Chondrocyte (in vitro differentiated cells): ENCODE measurements around the gene IL1RAPL1. TPM values are rescaled to one million over a fixed set of nuclear protein-coding genes. Genes with fewer than 3 reads are reported as not detected.

ENCODE experiments used
- DNase-seq: peaks from one replicate; pipeline ENCODE4 v3.0.0; 2021; ENCODE audit warnings: mixed read lengths, low spot score
- H3K27ac Mint-ChIP-seq: one replicate; pipeline ENCODE4 v1.8.0; 2021; ENCODE audit warnings: mild to moderate bottlenecking, moderate library complexity, mixed read lengths; ENCODE audit not compliant: unreplicated experiment
- H3K27me3 Mint-ChIP-seq: 2 replicates; pipeline ENCODE4 v1.8.0; 2021; ENCODE audit warnings: low read depth, mixed read lengths
- H3K36me3 Mint-ChIP-seq: 2 replicates; pipeline ENCODE4 v1.8.0; 2021; ENCODE audit warnings: low read depth, mixed read lengths
- H3K4me1 Mint-ChIP-seq: 2 replicates; pipeline ENCODE4 v1.8.0; 2021; ENCODE audit warnings: low read depth, mild to moderate bottlenecking, mixed read lengths
- H3K4me3 Mint-ChIP-seq: one replicate; pipeline ENCODE4 v1.8.0; 2021; ENCODE audit warnings: mild to moderate bottlenecking, moderate library complexity, mixed read lengths; ENCODE audit not compliant: unreplicated experiment
- H3K9me3 Mint-ChIP-seq: 2 replicates; pipeline ENCODE4 v1.8.0; 2021; ENCODE audit warnings: low read depth, mixed read lengths
- total RNA-seq: library from RNA; stranded (reverse); gene quantifications from 3 replicates; pipeline ENCODE4 v1.2.1, GENCODE V29; 2021
- TF ChIP-seq, protein P1 (sequence below): fragments of 200-600 bp; sonication (generic); IDR thresholded peaks from 2 replicates; pipeline ENCODE4 v1.5.0; 2021; ENCODE audit warnings: antibody characterized with exemption, mild to moderate bottlenecking, moderate library complexity

The IL1RAPL1 gene
- total RNA-seq, 1 donor from 2014 or later = not detected

DNA sequence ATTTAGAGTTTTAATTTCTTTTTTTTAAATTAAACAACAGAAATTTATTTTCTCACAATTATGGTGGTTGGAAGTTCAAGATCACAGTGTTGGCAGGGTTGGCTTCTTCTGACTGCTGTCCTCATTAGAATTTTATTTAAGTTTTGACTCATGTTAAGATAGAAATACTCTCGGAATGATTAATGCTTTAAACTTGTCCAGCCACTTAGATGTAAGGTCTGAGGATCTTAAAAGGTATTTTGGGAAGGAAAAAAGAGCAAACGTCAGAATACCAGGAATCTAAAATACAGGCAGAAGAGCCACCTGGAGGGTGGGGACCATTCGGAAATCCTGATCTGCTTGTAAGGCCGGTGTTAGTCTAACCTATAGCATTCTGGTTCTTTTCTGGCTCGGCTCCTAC, 1205.1 kb downstream of the IL1RAPL1 start:
- Mint-ChIP-seq H3K4me3 (no peak overlapping the region), H3K36me3 (no peaks in the 10 kb centered on the region), H3K9me3 (no peaks in the 10 kb centered on the region), H3K27ac (no peak overlapping the region), H3K27me3 (peaks cover 5% of the 10 kb centered on the region), H3K4me1 (no peaks in the 10 kb centered on the region)
- no peak for DNase-seq
- TF ChIP-seq, protein P1, sequence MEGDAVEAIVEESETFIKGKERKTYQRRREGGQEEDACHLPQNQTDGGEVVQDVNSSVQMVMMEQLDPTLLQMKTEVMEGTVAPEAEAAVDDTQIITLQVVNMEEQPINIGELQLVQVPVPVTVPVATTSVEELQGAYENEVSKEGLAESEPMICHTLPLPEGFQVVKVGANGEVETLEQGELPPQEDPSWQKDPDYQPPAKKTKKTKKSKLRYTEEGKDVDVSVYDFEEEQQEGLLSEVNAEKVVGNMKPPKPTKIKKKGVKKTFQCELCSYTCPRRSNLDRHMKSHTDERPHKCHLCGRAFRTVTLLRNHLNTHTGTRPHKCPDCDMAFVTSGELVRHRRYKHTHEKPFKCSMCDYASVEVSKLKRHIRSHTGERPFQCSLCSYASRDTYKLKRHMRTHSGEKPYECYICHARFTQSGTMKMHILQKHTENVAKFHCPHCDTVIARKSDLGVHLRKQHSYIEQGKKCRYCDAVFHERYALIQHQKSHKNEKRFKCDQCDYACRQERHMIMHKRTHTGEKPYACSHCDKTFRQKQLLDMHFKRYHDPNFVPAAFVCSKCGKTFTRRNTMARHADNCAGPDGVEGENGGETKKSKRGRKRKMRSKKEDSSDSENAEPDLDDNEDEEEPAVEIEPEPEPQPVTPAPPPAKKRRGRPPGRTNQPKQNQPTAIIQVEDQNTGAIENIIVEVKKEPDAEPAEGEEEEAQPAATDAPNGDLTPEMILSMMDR = no peak

DNA sequence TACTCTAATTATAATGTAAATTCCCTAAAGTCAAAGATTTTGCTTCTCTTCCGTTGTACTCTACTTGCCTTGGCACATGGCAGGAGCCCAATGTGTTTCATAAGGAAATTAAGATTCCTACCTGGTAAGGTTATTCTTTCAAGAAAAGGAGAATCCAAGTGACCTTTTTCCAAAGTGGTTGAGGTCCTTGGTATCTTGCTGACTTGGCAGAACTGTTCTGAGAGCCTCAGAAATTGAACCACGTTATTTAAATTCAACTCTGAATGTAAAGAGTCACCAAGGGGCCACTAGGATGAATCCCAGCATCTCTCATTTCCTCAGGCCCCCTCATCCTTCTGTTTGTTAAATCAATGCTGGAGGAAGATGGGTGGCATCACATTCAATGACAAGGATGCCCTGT, 1209.9 kb downstream of the IL1RAPL1 start:
- Mint-ChIP-seq H3K27me3 (peaks cover 3% of the 10 kb centered on the region), H3K4me3 (no peak overlapping the region), H3K4me1 (no peaks in the 10 kb centered on the region), H3K27ac (no peak overlapping the region), H3K9me3 (no peaks in the 10 kb centered on the region), H3K36me3 (no peaks in the 10 kb centered on the region)
- DNase-seq = no peak
- TF ChIP-seq, protein P1 = no peak

DNA sequence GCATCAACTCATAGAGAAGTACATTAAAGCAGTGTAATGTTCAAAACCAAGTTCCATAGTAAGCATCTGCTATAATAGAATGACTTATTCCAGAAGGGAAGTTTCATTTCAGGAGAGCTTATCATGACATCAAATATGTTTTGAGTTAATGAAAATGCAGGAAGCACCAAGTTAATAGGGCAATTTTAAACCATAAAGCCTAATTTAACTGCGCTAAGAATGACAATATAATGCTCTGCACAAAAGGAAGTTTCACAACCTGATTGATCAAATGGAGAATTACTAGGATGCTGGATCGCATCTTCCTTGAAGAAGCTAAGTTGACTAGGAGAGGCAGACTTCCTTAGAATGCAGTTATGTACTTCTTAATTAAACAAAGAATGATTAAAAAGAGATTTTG, 1211.2 kb downstream of the IL1RAPL1 start:
- TF ChIP-seq, protein P1 = no peak
- no peak overlapping the region for H3K4me3 Mint-ChIP-seq
- H3K9me3 Mint-ChIP-seq = no peaks in the 10 kb centered on the region

DNA sequence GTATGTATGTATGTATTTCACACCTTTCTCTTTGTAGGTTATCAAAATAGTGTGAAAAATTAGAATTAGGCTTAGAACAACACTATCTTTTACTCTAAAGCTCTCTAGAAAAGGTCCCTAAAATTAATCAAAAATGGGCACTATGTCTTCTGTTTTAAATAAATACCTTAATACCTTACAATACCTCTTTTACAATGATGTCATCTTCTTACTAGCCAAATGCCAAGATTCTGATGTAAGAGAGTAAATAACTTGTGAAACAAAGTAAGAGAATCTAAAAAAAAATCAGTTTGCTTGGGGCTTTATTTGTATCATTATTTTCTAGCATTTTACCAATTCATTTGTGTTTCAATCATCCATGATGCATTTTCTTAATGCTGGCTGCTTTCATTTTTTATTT, 1225.9 kb downstream of the IL1RAPL1 start:
- H3K27ac Mint-ChIP-seq = no peak overlapping the region
- peaks cover 13% of the 10 kb centered on the region for H3K27me3 Mint-ChIP-seq
- H3K4me1 Mint-ChIP-seq = no peaks in the 10 kb centered on the region
- no peaks in the 10 kb centered on the region for H3K36me3 Mint-ChIP-seq
- TF ChIP-seq, protein P1 = no peak
- H3K9me3 Mint-ChIP-seq = no peaks in the 10 kb centered on the region
- DNase-seq = no peak
- no peak overlapping the region for H3K4me3 Mint-ChIP-seq

More for the DNA sequence above, 1211.2 kb downstream of the IL1RAPL1 start:
- H3K36me3 Mint-ChIP-seq = no peaks in the 10 kb centered on the region
- peaks cover 3% of the 10 kb centered on the region for H3K27me3 Mint-ChIP-seq
- no peak overlapping the region for H3K27ac Mint-ChIP-seq
- DNase-seq = no peak
- no peaks in the 10 kb centered on the region for H3K4me1 Mint-ChIP-seq

DNA sequence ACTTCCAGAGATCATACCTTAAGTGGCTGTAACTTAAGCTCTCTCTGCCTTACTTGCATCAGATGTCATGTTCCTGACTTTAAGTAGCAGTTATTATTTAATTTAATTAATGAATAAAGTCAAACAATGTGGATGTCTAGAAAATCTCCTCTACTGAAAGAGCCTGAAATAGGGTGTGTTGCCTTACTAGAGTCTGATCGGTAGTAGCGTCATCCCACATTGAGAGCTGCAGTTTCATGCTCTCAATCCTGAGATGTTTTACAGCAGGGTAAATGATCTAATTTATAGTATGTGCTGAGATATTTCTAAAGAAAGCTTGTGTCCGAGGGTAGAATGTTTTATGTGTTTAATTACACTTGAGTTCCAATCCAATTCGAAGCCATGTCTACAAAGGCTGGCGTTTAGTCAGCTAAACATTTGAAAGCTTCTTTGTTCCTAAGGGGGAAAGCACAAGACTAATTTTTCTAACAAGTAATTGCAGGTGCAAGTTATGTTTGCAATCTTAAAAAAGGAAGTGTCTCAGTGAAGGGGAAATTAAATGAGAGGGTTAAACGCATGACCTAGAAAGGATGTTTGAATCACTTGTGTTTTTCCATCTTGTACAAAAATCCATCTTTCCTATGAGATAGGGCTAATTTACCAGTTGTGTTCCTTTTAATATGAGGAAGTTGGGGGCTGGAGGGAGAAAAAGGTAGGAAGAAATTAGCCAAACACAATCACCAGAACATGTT, 1237.1 kb downstream of the IL1RAPL1 start:
- Mint-ChIP-seq H3K36me3 (no peaks in the 10 kb centered on the region), H3K4me3 (no peak overlapping the region)

More for the DNA sequence above, 1237.1 kb downstream of the IL1RAPL1 start:
- H3K4me1 Mint-ChIP-seq = no peaks in the 10 kb centered on the region
- no peak for DNase-seq
- peaks cover 2% of the 10 kb centered on the region for H3K27me3 Mint-ChIP-seq
- TF ChIP-seq, protein P1 = no peak
- H3K27ac Mint-ChIP-seq = no peak overlapping the region
- no peaks in the 10 kb centered on the region for H3K9me3 Mint-ChIP-seq
